ENCODE measurements around the gene ATAD3B.
"Not testable (repeated sequence)": the region's sequence is repeated elsewhere in the genome, so short reads cannot be mapped to it uniquely, and the experiment has no call there.

The ATAD3B gene

GRCh38 chr1:1514376-1514775 lies 42.8 kb downstream of the ATAD3B start:
- not testable (repeated sequence) for DNase-seq (ENCODE audit: low read depth)

GRCh38 chr1:1516923-1517322 lies 45.4 kb downstream of the ATAD3B start:
- DNase-seq (ENCODE audit: low read depth), result not testable (repeated sequence)

GRCh38 chr1:1517973-1518620 lies 46.5 kb downstream of the ATAD3B start:
- no peak for DNase-seq (ENCODE audit: low read depth)

GRCh38 chr1:1518621-1519007 lies 47.0 kb downstream of the ATAD3B start:
- DNase-seq (ENCODE audit: low read depth), result not testable (repeated sequence)

GRCh38 chr1:1519805-1520505 lies 48.4 kb downstream of the ATAD3B start:
- not testable (repeated sequence) for DNase-seq (ENCODE audit: low read depth)

- no peak for DNase-seq (ENCODE audit: low read depth)
Measured at GRCh38 chr1:1521331-1521730, 49.8 kb downstream of the ATAD3B start.

- not testable (repeated sequence) for DNase-seq (ENCODE audit: low read depth)
Measured at GRCh38 chr1:1522536-1522935, 51.0 kb downstream of the ATAD3B start.

- not testable (repeated sequence) for DNase-seq (ENCODE audit: low read depth)
Measured at GRCh38 chr1:1523226-1523625, 51.7 kb downstream of the ATAD3B start.

GRCh38 chr1:1523651-1524050 lies 52.1 kb downstream of the ATAD3B start:
- not testable (repeated sequence) for DNase-seq (ENCODE audit: low read depth)

GRCh38 chr1:1524750-1525383 lies 53.3 kb downstream of the ATAD3B start:
- DNase-seq (ENCODE audit: low read depth), result not testable (repeated sequence)

- DNase-seq (ENCODE audit: low read depth), result not testable (repeated sequence)
Measured at GRCh38 chr1:1526476-1526875, 54.9 kb downstream of the ATAD3B start.

GRCh38 chr1:1527092-1527816 lies 55.7 kb downstream of the ATAD3B start:
- no peak for DNase-seq (ENCODE audit: low read depth)

- DNase-seq (ENCODE audit: low read depth), result no peak
Measured at GRCh38 chr1:1528301-1529267, 57.0 kb downstream of the ATAD3B start.

- DNase-seq (ENCODE audit: low read depth), result no peak
Measured at GRCh38 chr1:1529321-1529720, 57.8 kb downstream of the ATAD3B start.

- no peak for DNase-seq (ENCODE audit: low read depth)
Measured at GRCh38 chr1:1529936-1530335, 58.4 kb downstream of the ATAD3B start.

- no peak for DNase-seq (ENCODE audit: low read depth)
Measured at GRCh38 chr1:1531947-1532346, 60.4 kb downstream of the ATAD3B start.

- not testable (repeated sequence) for DNase-seq (ENCODE audit: low read depth)
Measured at GRCh38 chr1:1533176-1533893, 61.8 kb downstream of the ATAD3B start.

- not testable (repeated sequence) for DNase-seq (ENCODE audit: low read depth)
Measured at GRCh38 chr1:1533894-1534291, 62.3 kb downstream of the ATAD3B start.

GRCh38 chr1:1534401-1535154 lies 63.0 kb downstream of the ATAD3B start:
- no peak for DNase-seq (ENCODE audit: low read depth)

Measured in EH (cell line).